OCI-LY7 (cell line): ENCODE results near the gene STAM2. TPM values are rescaled to one million over a fixed set of nuclear protein-coding genes. Genes with fewer than 3 reads are reported as not detected.

Source experiments
- BruUV-seq: library from RNA; stranded (reverse); fragments of 400-500 nt; replicated peaks from 2 replicates; lab custom pipeline; 2021; lab: Mats Ljungman, UMichigan
- CTCF ChIA-PET: fragments of 300-600 bp; sonication (Branson Sonifier 250); formaldehyde crosslinking; loops from one replicate; lab custom pipeline; 2022; ENCODE audit warnings: antibody characterized with exemption; ENCODE audit not compliant: unreplicated experiment; lab: Charles Lee
- POLR2A ChIA-PET: fragments of 300-600 bp; sonication (Branson Sonifier 250); formaldehyde crosslinking; loops from one replicate; lab custom pipeline; 2022; ENCODE audit warnings: antibody characterized with exemption; lab: Charles Lee
- DNase-seq: peaks from one replicate; pipeline ENCODE4 v3.0.0-alpha.2; 2015; ENCODE audit warnings: low spot score
- H2AFZ ChIP-seq: fragments of 200-600 bp; sonication (generic), shearing (Covaris generic); 2 replicates; pipeline ENCODE4 v1.6.1; 2014; ENCODE audit warnings: mild to moderate bottlenecking, antibody characterized with exemption, low read length, moderate library complexity
- H3K27ac ChIP-seq: fragments of 200-600 bp; sonication (generic); 2 replicates; pipeline ENCODE4 v1.5.1; 2014; ENCODE audit warnings: mixed run types, low read depth, mild to moderate bottlenecking, moderate library complexity, low read length, inconsistent platforms; ENCODE audit not compliant: poor library complexity, severe bottlenecking
- H3K36me3 ChIP-seq: fragments of 200-600 bp; sonication (generic); 2 replicates; pipeline ENCODE4 v1.6.1; 2014; ENCODE audit warnings: mild to moderate bottlenecking, antibody characterized with exemption, low read length, moderate library complexity, mixed read lengths; ENCODE audit not compliant: insufficient read depth
- H3K4me1 ChIP-seq: fragments of 200-600 bp; sonication (generic); 2 replicates; pipeline ENCODE4 v1.5.1; 2014; ENCODE audit warnings: mild to moderate bottlenecking, low read length; ENCODE audit not compliant: insufficient read depth, poor library complexity, severe bottlenecking
- H3K4me2 ChIP-seq: fragments of 200-600 bp; sonication (generic); 2 replicates; pipeline ENCODE4 v1.6.1; 2014; ENCODE audit warnings: mild to moderate bottlenecking, low read length
- H3K4me3 ChIP-seq: fragments of 200-600 bp; sonication (generic); 2 replicates; pipeline ENCODE4 v1.5.1; 2014; ENCODE audit warnings: mild to moderate bottlenecking, low read depth, low read length; ENCODE audit not compliant: poor library complexity, severe bottlenecking
- H3K79me2 ChIP-seq: fragments of 200-600 bp; sonication (generic); 2 replicates; pipeline ENCODE4 v1.6.1; 2016; ENCODE audit warnings: low read depth, mild to moderate bottlenecking, low read length, moderate library complexity, mixed read lengths; ENCODE audit not compliant: insufficient read depth
- H3K9me2 ChIP-seq: fragments of 200-600 bp; sonication (generic); 2 replicates; pipeline ENCODE4 v1.6.1; 2016; ENCODE audit warnings: mild to moderate bottlenecking, low read length, mixed read lengths; ENCODE audit not compliant: insufficient read depth
- H3K9me3 ChIP-seq: fragments of 200-600 bp; sonication (generic); 2 replicates; pipeline ENCODE4 v1.6.1; 2014; ENCODE audit warnings: mild to moderate bottlenecking, mixed run types, low read length, mixed read lengths
- H4K20me1 ChIP-seq: fragments of 200-600 bp; sonication (generic); 2 replicates; pipeline ENCODE4 v1.6.1; 2014; ENCODE audit warnings: mild to moderate bottlenecking, antibody characterized with exemption, low read length, moderate library complexity, mixed read lengths; ENCODE audit not compliant: insufficient read depth
- EZH2phosphoT487 ChIP-seq: fragments of 200-600 bp; sonication (generic); IDR thresholded peaks from 2 replicates; pipeline ENCODE4 v1.6.1; 2018; ENCODE audit warnings: low read depth, borderline replicate concordance, mild to moderate bottlenecking, mixed run types, antibody characterized with exemption, low read length, moderate library complexity, mixed read lengths
- intact Hi-C: fragments of 100-400 bp; cut with micrococcal nuclease; formaldehyde crosslinking; loops from one replicate; pipeline ENCODE4 v1.10.0; 2022; ENCODE audit not compliant: unreplicated experiment
- small RNA-seq: library from RNA; depleted of rRNA; stranded (forward); fragments of <200 nt; gene quantifications from one replicate; pipeline ENCODE3, GENCODE V24; 2014
- total RNA-seq, 2 experiments: library from RNA; depleted of rRNA in 1 of 2; stranded (reverse); fragments of >200 nt in 1 of 2; shearing (Covaris generic) in 1 of 2; gene quantifications; 2 replicates each; pipeline ENCODE4 v1.2.3, GENCODE V29; 2014 to 2022
- TF ChIP-seq, protein P1 (sequence below): fragments of 200-600 bp; sonication (generic); conservative IDR thresholded peaks from 2 replicates; pipeline ENCODE4 v1.5.1; 2014; ENCODE audit warnings: mild to moderate bottlenecking, antibody characterized with exemption, low read length, moderate library complexity, mixed read lengths

Gene STAM2
- total RNA-seq, 2 experiments from 2014 or later: 17.7 to 22.1 TPM

- POLR2A ChIA-PET: interaction anchor here (0.5 kb wide), 1 partner anchor 148 kb away, joined by 3 read pairs; no protein-coding TSS in a partner anchor
- Histone ChIP-seq H4K20me1 (no peaks in the 10 kb centered on the region), H3K36me3 (no peaks in the 10 kb centered on the region), H3K4me2 (no peak overlapping the region), H3K9me2 (no peaks in the 10 kb centered on the region), H3K4me3 (no peak overlapping the region), H3K9me3 (no peaks in the 10 kb centered on the region), H2AFZ (no peak overlapping the region), H3K79me2 (no peaks in the 10 kb centered on the region), H3K27ac (no peak overlapping the region), H3K4me1 (no peaks in the 10 kb centered on the region)
- no peak for DNase-seq
- CTCF ChIA-PET: no interaction called here
- intact Hi-C loops: no loop called here
- BruUV-seq: no TSS peak
- no peak for TF ChIP-seq EZH2phosphoT487
- TF ChIP-seq, protein P1, sequence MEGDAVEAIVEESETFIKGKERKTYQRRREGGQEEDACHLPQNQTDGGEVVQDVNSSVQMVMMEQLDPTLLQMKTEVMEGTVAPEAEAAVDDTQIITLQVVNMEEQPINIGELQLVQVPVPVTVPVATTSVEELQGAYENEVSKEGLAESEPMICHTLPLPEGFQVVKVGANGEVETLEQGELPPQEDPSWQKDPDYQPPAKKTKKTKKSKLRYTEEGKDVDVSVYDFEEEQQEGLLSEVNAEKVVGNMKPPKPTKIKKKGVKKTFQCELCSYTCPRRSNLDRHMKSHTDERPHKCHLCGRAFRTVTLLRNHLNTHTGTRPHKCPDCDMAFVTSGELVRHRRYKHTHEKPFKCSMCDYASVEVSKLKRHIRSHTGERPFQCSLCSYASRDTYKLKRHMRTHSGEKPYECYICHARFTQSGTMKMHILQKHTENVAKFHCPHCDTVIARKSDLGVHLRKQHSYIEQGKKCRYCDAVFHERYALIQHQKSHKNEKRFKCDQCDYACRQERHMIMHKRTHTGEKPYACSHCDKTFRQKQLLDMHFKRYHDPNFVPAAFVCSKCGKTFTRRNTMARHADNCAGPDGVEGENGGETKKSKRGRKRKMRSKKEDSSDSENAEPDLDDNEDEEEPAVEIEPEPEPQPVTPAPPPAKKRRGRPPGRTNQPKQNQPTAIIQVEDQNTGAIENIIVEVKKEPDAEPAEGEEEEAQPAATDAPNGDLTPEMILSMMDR: no peak
Measured at GRCh38 chr2:152068226-152068625, 107.3 kb downstream of the STAM2 start.

DNA sequence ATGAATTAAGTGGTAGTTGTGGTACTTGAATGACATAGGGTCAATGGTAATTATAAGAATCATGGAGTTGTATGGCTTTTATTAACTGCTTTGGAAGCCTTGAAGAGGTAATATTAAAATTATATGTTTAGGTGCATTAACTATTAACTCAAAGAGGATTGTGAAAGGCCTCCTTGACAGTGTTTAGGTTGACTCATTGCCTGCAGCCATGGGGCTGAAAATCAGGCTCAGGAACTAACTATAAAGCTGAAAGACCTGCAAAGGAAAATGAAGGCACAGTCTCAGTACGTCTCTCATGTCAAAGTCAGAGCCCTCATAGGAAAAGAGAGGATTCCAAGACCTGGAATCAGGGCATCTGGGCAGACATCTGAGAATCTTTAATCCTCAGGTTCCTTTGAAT is 107.7 kb downstream of the STAM2 start:
- TF ChIP-seq, protein P1: no peak
- no peak for TF ChIP-seq EZH2phosphoT487
- no TSS peak for BruUV-seq
- Histone ChIP-seq H3K4me1 (no peaks in the 10 kb centered on the region), H3K4me3 (no peak overlapping the region), H3K9me2 (no peaks in the 10 kb centered on the region), H3K79me2 (no peaks in the 10 kb centered on the region), H4K20me1 (no peaks in the 10 kb centered on the region), H3K27ac (no peak overlapping the region), H2AFZ (no peak overlapping the region), H3K4me2 (no peak overlapping the region), H3K9me3 (no peaks in the 10 kb centered on the region), H3K36me3 (no peaks in the 10 kb centered on the region)
- ChIA-PET CTCF (no interaction called here), POLR2A (no interaction called here)
- no peak for DNase-seq
- intact Hi-C loops: no loop called here

Small RNA genes within 50 kb of the gene (small RNA-seq; reads per million reads assigned to genes)
- gene RPL30P2: not detected

Other genes starting within 250 kb of the STAM2 start
- gene CACNB4, start 76.7 kb downstream of the STAM2 start, total RNA-seq (2014; rRNA removed; shearing (Covaris generic)): 0.06 and 0.82 TPM in 2 replicates
- gene CACNB4, start 76.7 kb downstream of the STAM2 start, total RNA-seq (2022): 0.37 and 0.76 TPM in 2 replicates
- gene FMNL2, start 159.4 kb upstream of the STAM2 start, total RNA-seq (2014; rRNA removed; shearing (Covaris generic)): 0.03 TPM in 2 replicates
- gene FMNL2, start 159.4 kb upstream of the STAM2 start, total RNA-seq (2022): 0.21 and 0.24 TPM in 2 replicates